Measurements from ENCODE around the gene NEFH. TPM values are rescaled to one million over a fixed set of nuclear protein-coding genes. Genes with fewer than 3 reads are reported as not detected.
A peak's percentile ranks its signal among the peaks of the same experiment; 100 is the strongest.
"Not testable (repeated sequence)": the region's sequence is repeated elsewhere in the genome, so short reads cannot be mapped to it uniquely, and the experiment has no call there.

Gene NEFH
- total RNA-seq (1 to 10 TPM; 6.3 to 7.1 TPM), polyA plus RNA-seq (1.6 TPM)

- peaks cover 37 to 57% of the 10 kb centered on the region in 2 donors for H3K27me3 Mint-ChIP-seq
- DNase-seq = no peak
Measured at GRCh38 chr22:29479417-29480261, at the start of gene NEFH. Gene NEFH, plus strand, starts transcription at chr22:29480218. Its CDS starts 45 bp downstream, at chr22:29480263.

GRCh38 chr22:29431986-29432385 lies 48.0 kb upstream of the NEFH start:
- no peak overlapping the region for H3K4me3 ChIP-seq (ENCODE audit: low read length)
- no peaks in the 10 kb centered on the region for H3K4me1 ChIP-seq (ENCODE audit: insufficient read depth, low read length)
- no peaks in the 10 kb centered on the region for H3K36me3 ChIP-seq (ENCODE audit: insufficient read depth, low read length)
- Mint-ChIP-seq H3K4me1 (no peaks in the 10 kb centered on the region), H3K27ac (no peak overlapping the region), H3K4me3 (no peak overlapping the region), H3K27me3 (peaks cover 6 to 42% of the 10 kb centered on the region in 2 donors), H3K9me3 (peaks cover 0 to 2% (median 0%) of the 10 kb centered on the region in 5 donors), H3K36me3 (no peaks in the 10 kb centered on the region)
- CTCF ChIA-PET = no interaction called here
- H3K27me3 ChIP-seq (ENCODE audit: insufficient read depth, low read length, poor library complexity, severe bottlenecking) = peaks cover 6% of the 10 kb centered on the region
- no peak for DNase-seq
- POLR2A ChIA-PET = no interaction called here
- H3K27ac ChIP-seq (ENCODE audit: low read depth, low read length) = no peak overlapping the region
- no peaks in the 10 kb centered on the region for H3K9me3 ChIP-seq (ENCODE audit: low read length)

More at GRCh38 chr22:29479417-29480261, at the start of gene NEFH:
- Mint-ChIP-seq H3K4me3 (peak within 1 kb of the TSS; percentile 54 to 82 (median 66)), H3K36me3 (peaks cover 0 to 2% (median 0%) of the 10 kb centered on the region in 3 donors), H3K27ac (peak within 1 kb of the TSS in 3 of 8 donors; percentile 29 to 48 (median 36)), H3K4me1 (peaks cover 13 to 24% (median 20%) of the 10 kb centered on the region in 3 donors), H3K9me3 (no peaks in the 10 kb centered on the region)
- Histone ChIP-seq H3K9me3 (ENCODE audit: low read length) (no peaks in the 10 kb centered on the region), H3K4me1 (ENCODE audit: insufficient read depth, low read length) (no peaks in the 10 kb centered on the region), H3K27ac (ENCODE audit: low read depth, low read length) (no peak within 1 kb of the TSS), H3K4me3 (ENCODE audit: low read length) (no peak within 1 kb of the TSS), H3K27me3 (ENCODE audit: insufficient read depth, low read length, poor library complexity, severe bottlenecking) (peaks cover 7% of the 10 kb centered on the region), H3K36me3 (ENCODE audit: insufficient read depth, low read length) (no peaks in the 10 kb centered on the region)
- ChIA-PET POLR2A (no interaction called here), CTCF (interaction anchor here (0.7 kb wide), 1 partner anchor 42 kb away, joined by 4 read pairs; the partner anchor contains the start of gene RFPL1)

GRCh38 chr22:29433856-29434255 lies 46.2 kb upstream of the NEFH start:
- no peak overlapping the region for H3K4me3 Mint-ChIP-seq
- H3K4me3 ChIP-seq (ENCODE audit: low read length) = no peak overlapping the region
- H3K4me1 ChIP-seq (ENCODE audit: insufficient read depth, low read length) = no peaks in the 10 kb centered on the region
- H3K27me3 ChIP-seq (ENCODE audit: insufficient read depth, low read length, poor library complexity, severe bottlenecking) = peaks cover 6% of the 10 kb centered on the region
- H3K36me3 ChIP-seq (ENCODE audit: insufficient read depth, low read length) = no peaks in the 10 kb centered on the region
- ChIA-PET POLR2A (interaction anchor here (0.8 kb wide), 1 partner anchor 648 kb away, joined by 3 read pairs; no protein-coding TSS in a partner anchor), CTCF (no interaction called here)
- H3K27me3 Mint-ChIP-seq = peaks cover 6 to 42% of the 10 kb centered on the region in 2 donors
- no peak for DNase-seq
- peaks cover 0 to 2% (median 0%) of the 10 kb centered on the region in 5 donors for H3K9me3 Mint-ChIP-seq
- H3K4me1 Mint-ChIP-seq = no peaks in the 10 kb centered on the region
- H3K27ac ChIP-seq (ENCODE audit: low read depth, low read length) = no peak overlapping the region
- H3K36me3 Mint-ChIP-seq = no peaks in the 10 kb centered on the region
- H3K27ac Mint-ChIP-seq = peak overlapping the region in 1 of 8 donors; percentile 48
- no peaks in the 10 kb centered on the region for H3K9me3 ChIP-seq (ENCODE audit: low read length)

GRCh38 chr22:29434288-29434687 lies 45.7 kb upstream of the NEFH start:
- Histone ChIP-seq H3K27me3 (ENCODE audit: insufficient read depth, low read length, poor library complexity, severe bottlenecking) (peaks cover 6% of the 10 kb centered on the region), H3K36me3 (ENCODE audit: insufficient read depth, low read length) (no peaks in the 10 kb centered on the region), H3K9me3 (ENCODE audit: low read length) (no peaks in the 10 kb centered on the region), H3K4me3 (ENCODE audit: low read length) (no peak overlapping the region), H3K27ac (ENCODE audit: low read depth, low read length) (no peak overlapping the region), H3K4me1 (ENCODE audit: insufficient read depth, low read length) (no peaks in the 10 kb centered on the region)
- H3K4me3 Mint-ChIP-seq = no peak overlapping the region
- peaks cover 0 to 2% (median 0%) of the 10 kb centered on the region in 5 donors for H3K9me3 Mint-ChIP-seq
- no peak for DNase-seq
- H3K27ac Mint-ChIP-seq = no peak overlapping the region
- no peaks in the 10 kb centered on the region for H3K36me3 Mint-ChIP-seq
- POLR2A ChIA-PET = interaction anchor here (0.8 kb wide), 1 partner anchor 648 kb away, joined by 3 read pairs; no protein-coding TSS in a partner anchor
- CTCF ChIA-PET = no interaction called here
- no peaks in the 10 kb centered on the region for H3K4me1 Mint-ChIP-seq
- H3K27me3 Mint-ChIP-seq = peaks cover 6 to 42% of the 10 kb centered on the region in 2 donors

- Mint-ChIP-seq H3K27ac (no peak overlapping the region), H3K36me3 (no peaks in the 10 kb centered on the region), H3K4me1 (no peaks in the 10 kb centered on the region), H3K27me3 (peaks cover 8 to 42% of the 10 kb centered on the region in 2 donors), H3K9me3 (peaks cover 0 to 2% (median 0%) of the 10 kb centered on the region in 5 donors), H3K4me3 (no peak overlapping the region)
- H3K4me3 ChIP-seq (ENCODE audit: low read length) = no peak overlapping the region
- no peak overlapping the region for H3K27ac ChIP-seq (ENCODE audit: low read depth, low read length)
- H3K9me3 ChIP-seq (ENCODE audit: low read length) = no peaks in the 10 kb centered on the region
- peaks cover 6% of the 10 kb centered on the region for H3K27me3 ChIP-seq (ENCODE audit: insufficient read depth, low read length, poor library complexity, severe bottlenecking)
- H3K36me3 ChIP-seq (ENCODE audit: insufficient read depth, low read length) = no peaks in the 10 kb centered on the region
- no peaks in the 10 kb centered on the region for H3K4me1 ChIP-seq (ENCODE audit: insufficient read depth, low read length)
- DNase-seq = no peak
- CTCF ChIA-PET = no interaction called here
- POLR2A ChIA-PET = no interaction called here
Measured at GRCh38 chr22:29435236-29436136, 44.5 kb upstream of the NEFH start.

- H3K9me3 Mint-ChIP-seq; H3K36me3 Mint-ChIP-seq; H3K4me1 ChIP-seq (ENCODE audit: insufficient read depth, low read length); H3K27me3 ChIP-seq (ENCODE audit: insufficient read depth, low read length, poor library complexity, severe bottlenecking); H3K9me3 ChIP-seq (ENCODE audit: low read length); H3K4me3 ChIP-seq (ENCODE audit: low read length); H3K4me3 Mint-ChIP-seq; DNase-seq; H3K4me1 Mint-ChIP-seq; H3K27ac ChIP-seq (ENCODE audit: low read depth, low read length); H3K36me3 ChIP-seq (ENCODE audit: insufficient read depth, low read length); POLR2A ChIA-PET; H3K27ac Mint-ChIP-seq: not testable (repeated sequence)
- CTCF ChIA-PET = interaction anchor here (1.2 kb wide), 1 partner anchor 41 kb away, joined by 4 read pairs; no protein-coding TSS in a partner anchor
- peaks cover 7 to 42% of the 10 kb centered on the region in 2 donors for H3K27me3 Mint-ChIP-seq
Measured at GRCh38 chr22:29438283-29438682, 41.7 kb upstream of the NEFH start, which contains the start of gene RFPL1. Gene RFPL1, plus strand, starts transcription at chr22:29438583.

- no peak overlapping the region for H3K4me3 ChIP-seq (ENCODE audit: low read length)
- Mint-ChIP-seq H3K36me3 (no peaks in the 10 kb centered on the region), H3K27me3 (peaks cover 7 to 22% of the 10 kb centered on the region in 2 donors), H3K4me1 (no peaks in the 10 kb centered on the region), H3K4me3 (no peak overlapping the region), H3K9me3 (no peaks in the 10 kb centered on the region), H3K27ac (no peak overlapping the region)
- H3K27ac ChIP-seq (ENCODE audit: low read depth, low read length) = no peak overlapping the region
- no peaks in the 10 kb centered on the region for H3K4me1 ChIP-seq (ENCODE audit: insufficient read depth, low read length)
- ChIA-PET CTCF (no interaction called here), POLR2A (no interaction called here)
- DNase-seq = no peak
- no peaks in the 10 kb centered on the region for H3K27me3 ChIP-seq (ENCODE audit: insufficient read depth, low read length, poor library complexity, severe bottlenecking)
- no peaks in the 10 kb centered on the region for H3K9me3 ChIP-seq (ENCODE audit: low read length)
- H3K36me3 ChIP-seq (ENCODE audit: insufficient read depth, low read length) = no peaks in the 10 kb centered on the region
Measured at GRCh38 chr22:29442976-29443375, 37.0 kb upstream of the NEFH start.

All from CD8-positive, alpha-beta memory T cell (primary cell).